ENCODE results near the gene OR4D11. TPM values are rescaled to one million over a fixed set of nuclear protein-coding genes. Genes with fewer than 3 reads are reported as not detected.

OR4D11 gene
- total and polyA plus RNA-seq, 2 of the 13 experiments (the other 11 are each of a cell fraction or from before 2014, with no cell fraction given) = not detected

GRCh38 chr11:59550368-59550841, 47.0 kb downstream of the OR4D11 start (continued):
- peak; percentile 42; the same call in 1 of the 2 replicates for TF ChIP-seq FOSL2 (CRISPR knock-in tag; IDR thresholded peaks at IDR 0.05)
- TF ChIP-seq, protein P1, sequence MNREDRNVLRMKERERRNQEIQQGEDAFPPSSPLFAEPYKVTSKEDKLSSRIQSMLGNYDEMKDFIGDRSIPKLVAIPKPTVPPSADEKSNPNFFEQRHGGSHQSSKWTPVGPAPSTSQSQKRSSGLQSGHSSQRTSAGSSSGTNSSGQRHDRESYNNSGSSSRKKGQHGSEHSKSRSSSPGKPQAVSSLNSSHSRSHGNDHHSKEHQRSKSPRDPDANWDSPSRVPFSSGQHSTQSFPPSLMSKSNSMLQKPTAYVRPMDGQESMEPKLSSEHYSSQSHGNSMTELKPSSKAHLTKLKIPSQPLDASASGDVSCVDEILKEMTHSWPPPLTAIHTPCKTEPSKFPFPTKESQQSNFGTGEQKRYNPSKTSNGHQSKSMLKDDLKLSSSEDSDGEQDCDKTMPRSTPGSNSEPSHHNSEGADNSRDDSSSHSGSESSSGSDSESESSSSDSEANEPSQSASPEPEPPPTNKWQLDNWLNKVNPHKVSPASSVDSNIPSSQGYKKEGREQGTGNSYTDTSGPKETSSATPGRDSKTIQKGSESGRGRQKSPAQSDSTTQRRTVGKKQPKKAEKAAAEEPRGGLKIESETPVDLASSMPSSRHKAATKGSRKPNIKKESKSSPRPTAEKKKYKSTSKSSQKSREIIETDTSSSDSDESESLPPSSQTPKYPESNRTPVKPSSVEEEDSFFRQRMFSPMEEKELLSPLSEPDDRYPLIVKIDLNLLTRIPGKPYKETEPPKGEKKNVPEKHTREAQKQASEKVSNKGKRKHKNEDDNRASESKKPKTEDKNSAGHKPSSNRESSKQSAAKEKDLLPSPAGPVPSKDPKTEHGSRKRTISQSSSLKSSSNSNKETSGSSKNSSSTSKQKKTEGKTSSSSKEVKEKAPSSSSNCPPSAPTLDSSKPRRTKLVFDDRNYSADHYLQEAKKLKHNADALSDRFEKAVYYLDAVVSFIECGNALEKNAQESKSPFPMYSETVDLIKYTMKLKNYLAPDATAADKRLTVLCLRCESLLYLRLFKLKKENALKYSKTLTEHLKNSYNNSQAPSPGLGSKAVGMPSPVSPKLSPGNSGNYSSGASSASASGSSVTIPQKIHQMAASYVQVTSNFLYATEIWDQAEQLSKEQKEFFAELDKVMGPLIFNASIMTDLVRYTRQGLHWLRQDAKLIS (CRISPR knock-in tag; IDR thresholded peaks at IDR 0.05) = no peak
- TF ChIP-seq CCAR2 (optimal IDR thresholded peaks at IDR 0.05; ENCODE audit: low read depth, low read length) = no peak
- no peak for TF ChIP-seq POLR2AphosphoS2 (IDR thresholded peaks at IDR 0.05; ENCODE audit: low read depth, low read length)
- TF ChIP-seq HDAC2 (CRISPR knock-in tag; IDR thresholded peaks at IDR 0.05) = peak; percentile 70
- no peak for TF ChIP-seq RFXANK (CRISPR knock-in tag; IDR thresholded peaks at IDR 0.05)
- TF ChIP-seq MTA1 (CRISPR knock-in tag; IDR thresholded peaks at IDR 0.05; ENCODE audit: borderline replicate concordance) = peak; percentile 84; the same call in 1 of the 2 replicates
- peak; percentile 89 for TF ChIP-seq ZNF350 (CRISPR knock-in tag; IDR thresholded peaks at IDR 0.05; ENCODE audit: borderline replicate concordance, low read depth)
- TF ChIP-seq BORCS8-MEF2B (CRISPR knock-in tag; IDR thresholded peaks at IDR 0.05) = 0 out of 2 replicates have a peak, but pooled peaks have one; percentile 25
- TF ChIP-seq ZNF558 (CRISPR knock-in tag; IDR thresholded peaks at IDR 0.05; ENCODE audit: borderline replicate concordance) = no peak; the same call in 1 of the 2 replicates
- no peak for TF ChIP-seq SIN3A (IDR thresholded peaks at IDR 0.05; ENCODE audit: borderline replicate concordance, low read depth, low read length)
- no peak for TF ChIP-seq PAX8 (CRISPR knock-in tag; IDR thresholded peaks at IDR 0.05; ENCODE audit: borderline replicate concordance)
- no peak for TF ChIP-seq ZNF460 (CRISPR knock-in tag; IDR thresholded peaks at IDR 0.05; ENCODE audit: borderline replicate concordance)
- peak; percentile 79 for TF ChIP-seq E2F5 (CRISPR knock-in tag; conservative IDR thresholded peaks at IDR 0.05)
- no peak for TF ChIP-seq PLRG1 (conservative IDR thresholded peaks at IDR 0.05)
- TF ChIP-seq TRIM24 (CRISPR knock-in tag; IDR thresholded peaks at IDR 0.05) = no peak
- peak; percentile 70; the same call in 1 of the 2 replicates for TF ChIP-seq MTF1 (CRISPR knock-in tag; IDR thresholded peaks at IDR 0.05)
- TF ChIP-seq ZNF30 (CRISPR knock-in tag; IDR thresholded peaks at IDR 0.05) = no peak
- TF ChIP-seq EZH2 (conservative IDR thresholded peaks at IDR 0.05; ENCODE audit: low read depth, low read length) = no peak
- TF ChIP-seq ZHX1 (CRISPR knock-in tag; IDR thresholded peaks at IDR 0.05; ENCODE audit: low read depth) = peak; percentile 53; the same call in 1 of the 2 replicates
- 0 out of 2 replicates have a peak, but pooled peaks have one; percentile 11 for TF ChIP-seq CREM (IDR thresholded peaks at IDR 0.05)
- TF ChIP-seq CREM (CRISPR knock-in tag; IDR thresholded peaks at IDR 0.05) = no peak
- peak; percentile 90; the same call in 1 of the 2 replicates for TF ChIP-seq ZFP36L1 (CRISPR knock-in tag; IDR thresholded peaks at IDR 0.05)
- no peak for TF ChIP-seq ZFP62 (CRISPR knock-in tag; IDR thresholded peaks at IDR 0.05)
